AG04449 (cell line): Measurements from ENCODE around the gene AGAP1.

Source experiments
- CTCF ChIA-PET: fragments of 350-600 bp; formaldehyde crosslinking; extraction: SDS; loops from one replicate; lab custom pipeline; 2021; ENCODE audit warnings: antibody characterized with exemption; lab: Yijun Ruan, JAX
- POLR2A ChIA-PET: fragments of 400-600, 350-600 bp; formaldehyde crosslinking; extraction: SDS; loops from one replicate; lab custom pipeline; 2020; ENCODE audit warnings: antibody characterized with exemption, inconsistent platforms; lab: Yijun Ruan, JAX
- DNase-seq: peaks from one replicate; pipeline ENCODE4 v3.0.0-alpha.2; 2010; ENCODE audit warnings: low read depth, low spot score
- H3K4me3 ChIP-seq: 2 replicates; pipeline ENCODE4 v1.5.1; 2011; ENCODE audit warnings: low read depth, mild to moderate bottlenecking, control low read depth, low read length
- CTCF ChIP-seq: IDR thresholded peaks from one replicate; pipeline ENCODE4 v1.5.1; 2011; ENCODE audit warnings: mild to moderate bottlenecking, moderate library complexity, low read length, control low read depth, inconsistent platforms; ENCODE audit not compliant: insufficient read depth; ENCODE audit errors: missing control alignments

Gene AGAP1

GRCh38 chr2:236157815-236158498 lies 664.1 kb downstream of the AGAP1 start:
- ChIA-PET POLR2A (no interaction called here), CTCF (interaction anchor here (1.1 to 2.2 kb wide), 2 partner anchors 15 to 20 kb away, joined by 3 to 8 read pairs; no protein-coding TSS in a partner anchor)
- H3K4me3 ChIP-seq = no peak overlapping the region
- no peak for DNase-seq
- TF ChIP-seq CTCF = no peak

GRCh38 chr2:236158969-236159777 lies 665.3 kb downstream of the AGAP1 start:
- no peak for TF ChIP-seq CTCF
- no peak for DNase-seq
- POLR2A ChIA-PET = no interaction called here
- CTCF ChIA-PET = interaction anchor here (1.6 to 2.2 kb wide), 2 partner anchors 16 to 380 kb away, joined by 7 to 8 read pairs; no protein-coding TSS in a partner anchor
- no peak overlapping the region for H3K4me3 ChIP-seq

- H3K4me3 ChIP-seq = no peak overlapping the region
- CTCF ChIA-PET = interaction anchor here (0.8 to 1.6 kb wide), 3 partner anchors 18 to 394 kb away, joined by 3 to 7 read pairs (median 3); no protein-coding TSS in a partner anchor
- POLR2A ChIA-PET = no interaction called here
- no peak for TF ChIP-seq CTCF
- no peak for DNase-seq
Measured at GRCh38 chr2:236159778-236160170, 665.9 kb downstream of the AGAP1 start.

- DNase-seq = no peak
- ChIA-PET CTCF (interaction anchor here (0.8 to 1.6 kb wide), 3 partner anchors 17 to 395 kb away, joined by 3 to 7 read pairs (median 3); no protein-coding TSS in a partner anchor), POLR2A (no interaction called here)
- no peak for TF ChIP-seq CTCF
- H3K4me3 ChIP-seq = no peak overlapping the region
Measured at GRCh38 chr2:236160366-236161081, 666.7 kb downstream of the AGAP1 start.

- DNase-seq = no peak
- H3K4me3 ChIP-seq = no peak overlapping the region
- CTCF ChIA-PET = interaction anchor here (1.5 to 1.6 kb wide), 2 partner anchors 382 to 395 kb away, joined by 3 to 7 read pairs; no protein-coding TSS in a partner anchor
- TF ChIP-seq CTCF = no peak
- POLR2A ChIA-PET = no interaction called here
Measured at GRCh38 chr2:236161082-236161462, 667.2 kb downstream of the AGAP1 start.
